Esophagus mucosa (tissue), 1 donor: Measurements from ENCODE around the gene PRDM16. TPM values are rescaled to one million over a fixed set of nuclear protein-coding genes. Genes with fewer than 3 reads are reported as not detected.

Source experiments
- ATAC-seq: fragments of 200-7000 bp; cut with Tn5 transposase; one replicate; pipeline ENCODE4 v1.9.1; 2020
- total RNA-seq: library from RNA; stranded (reverse); gene quantifications from one replicate; pipeline ENCODE4 v1.2.4, GENCODE V29; 2023
- donor health status: DM: yes; HTN: yes; CAD: no.

PRDM16 gene
- total RNA-seq, 1 donor from 2014 or later: 0.44 TPM

GRCh38 chr1:3212453-3213355 is 143.7 kb downstream of the PRDM16 start:
- ATAC-seq: no peak

- no peak for ATAC-seq
Measured at GRCh38 chr1:3213730-3214129, 144.7 kb downstream of the PRDM16 start.

- ATAC-seq: no peak
Measured at GRCh38 chr1:3215198-3216014, 146.4 kb downstream of the PRDM16 start.

GRCh38 chr1:3216015-3216391 is 147.0 kb downstream of the PRDM16 start:
- no peak for ATAC-seq

GRCh38 chr1:3217181-3217641 is 148.2 kb downstream of the PRDM16 start:
- ATAC-seq: no peak

GRCh38 chr1:3217979-3218679 is 149.1 kb downstream of the PRDM16 start:
- ATAC-seq: no peak

- no peak for ATAC-seq
Measured at GRCh38 chr1:3219005-3219790, 150.2 kb downstream of the PRDM16 start.

GRCh38 chr1:3219791-3220467 is 150.9 kb downstream of the PRDM16 start:
- no peak for ATAC-seq

- ATAC-seq: no peak
Measured at GRCh38 chr1:3221112-3222041, 152.4 kb downstream of the PRDM16 start.

GRCh38 chr1:3222042-3222692 is 153.2 kb downstream of the PRDM16 start:
- peak; percentile 21 for ATAC-seq

GRCh38 chr1:3225661-3226060 is 156.7 kb downstream of the PRDM16 start:
- ATAC-seq: no peak

GRCh38 chr1:3226191-3226590 is 157.2 kb downstream of the PRDM16 start:
- ATAC-seq: no peak

GRCh38 chr1:3226701-3227350 is 157.8 kb downstream of the PRDM16 start:
- no peak for ATAC-seq

GRCh38 chr1:3227351-3227704 is 158.3 kb downstream of the PRDM16 start:
- ATAC-seq: no peak

- no peak for ATAC-seq
Measured at GRCh38 chr1:3227893-3228292, 158.9 kb downstream of the PRDM16 start.

- ATAC-seq: no peak
Measured at GRCh38 chr1:3229081-3229725, 160.2 kb downstream of the PRDM16 start.

GRCh38 chr1:3230553-3230952 is 161.6 kb downstream of the PRDM16 start:
- ATAC-seq: no peak

GRCh38 chr1:3231245-3231644 is 162.2 kb downstream of the PRDM16 start:
- ATAC-seq: no peak

- ATAC-seq: no peak
Measured at GRCh38 chr1:3231826-3232225, 162.8 kb downstream of the PRDM16 start.
